NCI-H1694 treated with DMSO at 0.1 percent for 48 hours (cell line): ENCODE data around the gene MAD1L1.
A peak's percentile ranks its signal among the peaks of the same experiment; 100 is the strongest.
"Not testable (repeated sequence)": the region's sequence is repeated elsewhere in the genome, so short reads cannot be mapped to it uniquely, and the experiment has no call there.

Experiments used
- DNase-seq: peaks from one replicate; lab custom pipeline; 2025; lab: John Stamatoyannopoulos, UW

MAD1L1 gene

GRCh38 chr7:1985936-1986335, 246.8 kb downstream of the MAD1L1 start:
- no peak for DNase-seq

GRCh38 chr7:1985042-1985441, 247.7 kb downstream of the MAD1L1 start:
- no peak for DNase-seq

GRCh38 chr7:1981878-1982230, 250.9 kb downstream of the MAD1L1 start:
- DNase-seq = peak; percentile 26

GRCh38 chr7:1981201-1981877, 251.4 kb downstream of the MAD1L1 start:
- no peak for DNase-seq

- DNase-seq = no peak
These were observed 252.9 kb downstream of the MAD1L1 start for GRCh38 chr7:1979591-1980560.

- DNase-seq = no peak
These were observed 253.8 kb downstream of the MAD1L1 start for GRCh38 chr7:1978656-1979590.

GRCh38 chr7:1977876-1978441, 254.8 kb downstream of the MAD1L1 start:
- DNase-seq = no peak

GRCh38 chr7:1977059-1977875, 255.5 kb downstream of the MAD1L1 start:
- DNase-seq = no peak

- DNase-seq = not testable (repeated sequence)
These were observed 256.2 kb downstream of the MAD1L1 start for GRCh38 chr7:1976521-1976920.

GRCh38 chr7:1975581-1975980, 257.2 kb downstream of the MAD1L1 start:
- DNase-seq = no peak

GRCh38 chr7:1975179-1975578, 257.6 kb downstream of the MAD1L1 start:
- no peak for DNase-seq

GRCh38 chr7:1974290-1975101, 258.2 kb downstream of the MAD1L1 start:
- no peak for DNase-seq

GRCh38 chr7:1973321-1974251, 259.2 kb downstream of the MAD1L1 start:
- no peak for DNase-seq

GRCh38 chr7:1972744-1973143, 260.0 kb downstream of the MAD1L1 start:
- DNase-seq = no peak

GRCh38 chr7:1971946-1972654, 260.6 kb downstream of the MAD1L1 start:
- no peak for DNase-seq

GRCh38 chr7:1970895-1971294, 261.9 kb downstream of the MAD1L1 start:
- DNase-seq = no peak

GRCh38 chr7:1970285-1970660, 262.5 kb downstream of the MAD1L1 start:
- DNase-seq = not testable (repeated sequence)
